IMR-90 (cell line): ENCODE measurements around the gene EXOC2. TPM values are rescaled to one million over a fixed set of nuclear protein-coding genes. Genes with fewer than 3 reads are reported as not detected.

ENCODE experiments used
- ATAC-seq: fragments of 200-7000 bp; cut with Tn5 transposase; 2 replicates; pipeline ENCODE4 v1.9.1; 2020; ENCODE audit warnings: low read depth, mild to moderate bottlenecking, moderate library complexity
- BruUV-seq: library from RNA; stranded (reverse); fragments of 400-500 nt; replicated peaks from 2 replicates; lab custom pipeline; 2021; lab: Mats Ljungman, UMichigan
- CTCF ChIA-PET: fragments of 300-600 bp; formaldehyde crosslinking; extraction: SDS; loops from one replicate; lab custom pipeline; 2021; ENCODE audit warnings: antibody characterized with exemption; lab: Yijun Ruan, JAX
- POLR2A ChIA-PET: fragments of 300-600 bp; sonication (Branson Sonifier 250); formaldehyde crosslinking; loops from one replicate; lab custom pipeline; 2022; ENCODE audit warnings: antibody characterized with exemption; ENCODE audit not compliant: unreplicated experiment; lab: Charles Lee
- DNase-seq: peaks from one replicate; pipeline ENCODE4 v3.0.0; 2013
- H2AFZ ChIP-seq: replicated peaks from 2 replicates; pipeline ENCODE3; 2013; ENCODE audit warnings: low read length, mild to moderate bottlenecking; ENCODE audit not compliant: poor library complexity
- H2AK5ac ChIP-seq: 2 replicates; pipeline ENCODE4 v1.6.1; 2013; ENCODE audit warnings: low read depth, low read length, inconsistent platforms
- H2AK9ac ChIP-seq: replicated peaks from 2 replicates; pipeline ENCODE3; 2013; ENCODE audit warnings: mild to moderate bottlenecking, low read depth, low read length, moderate library complexity; ENCODE audit not compliant: poor library complexity
- H2BK120ac ChIP-seq: 2 replicates; pipeline ENCODE4 v1.6.1; 2013; ENCODE audit warnings: low read depth, low read length, inconsistent platforms
- H2BK15ac ChIP-seq: 3 replicates; pipeline ENCODE4 v1.6.1; 2013; ENCODE audit warnings: low read depth, low read length, inconsistent platforms
- H2BK20ac ChIP-seq: 2 replicates; pipeline ENCODE4 v1.6.1; 2013; ENCODE audit warnings: low read depth, mild to moderate bottlenecking, inconsistent platforms, low read length, moderate library complexity
- H2BK5ac ChIP-seq: 2 replicates; pipeline ENCODE4 v1.6.1; 2013; ENCODE audit warnings: mild to moderate bottlenecking, low read depth, low read length, inconsistent platforms; ENCODE audit not compliant: poor library complexity, severe bottlenecking
- H3K14ac ChIP-seq: replicated peaks from 2 replicates; pipeline ENCODE4 v1.6.1; 2013; ENCODE audit warnings: low read depth, low read length, inconsistent platforms
- H3K18ac ChIP-seq: 2 replicates; pipeline ENCODE4 v1.6.1; 2013; ENCODE audit warnings: low read depth, low read length, control low read depth
- H3K23ac ChIP-seq: 2 replicates; pipeline ENCODE4 v1.6.1; 2013; ENCODE audit warnings: low read depth, low read length, inconsistent platforms
- H3K27ac ChIP-seq: 2 replicates; pipeline ENCODE4 v1.5.1; 2013; ENCODE audit warnings: mild to moderate bottlenecking, control low read depth, low read length; ENCODE audit not compliant: insufficient read depth
- H3K27me3 ChIP-seq: 2 replicates; pipeline ENCODE4 v1.6.1; 2013; ENCODE audit warnings: low read length; ENCODE audit not compliant: control insufficient read depth, insufficient read depth
- H3K36me3 ChIP-seq: 2 replicates; pipeline ENCODE4 v1.6.1; 2013; ENCODE audit warnings: low read length, mixed read lengths; ENCODE audit not compliant: control insufficient read depth, insufficient read depth
- H3K4ac ChIP-seq: 2 replicates; pipeline ENCODE4 v1.6.1; 2013; ENCODE audit warnings: low read depth, low read length, inconsistent platforms
- H3K4me1 ChIP-seq: 2 replicates; pipeline ENCODE4 v1.6.1; 2013; ENCODE audit warnings: low read length, mixed read lengths; ENCODE audit not compliant: control insufficient read depth, insufficient read depth
- H3K4me2 ChIP-seq: 2 replicates; pipeline ENCODE4 v1.6.1; 2013; ENCODE audit warnings: low read depth, mild to moderate bottlenecking, control low read depth, low read length, moderate library complexity
- H3K4me3 ChIP-seq: 2 replicates; pipeline ENCODE4 v1.5.1; 2013; ENCODE audit warnings: low read depth, mild to moderate bottlenecking, control low read depth, low read length, moderate library complexity; ENCODE audit not compliant: insufficient read depth
- H3K56ac ChIP-seq: 2 replicates; pipeline ENCODE4 v1.6.1; 2013; ENCODE audit warnings: low read length, inconsistent platforms; ENCODE audit not compliant: insufficient read depth; ENCODE audit errors: extremely low read depth
- H3K79me1 ChIP-seq, 2 experiments: 2 replicates each; pipeline ENCODE4 v1.6.1; 2013; ENCODE audit warnings: low read length in 2 of 2, inconsistent platforms in 1 of 2, low read depth in 1 of 2
- H3K9ac ChIP-seq: 2 replicates; pipeline ENCODE4 v1.6.1; 2013; ENCODE audit warnings: low read depth, low read length, control low read depth
- H3K9me1 ChIP-seq: 2 replicates; pipeline ENCODE4 v1.6.1; 2013; ENCODE audit warnings: low read length, inconsistent platforms; ENCODE audit not compliant: insufficient read depth
- H3K9me3 ChIP-seq: 2 replicates; pipeline ENCODE4 v1.6.1; 2013; ENCODE audit warnings: low read length; ENCODE audit not compliant: control insufficient read depth, insufficient read depth
- H4K20me1 ChIP-seq: 2 replicates; pipeline ENCODE4 v1.6.1; 2013; ENCODE audit warnings: low read length, inconsistent platforms; ENCODE audit not compliant: insufficient read depth
- H4K5ac ChIP-seq: 2 replicates; pipeline ENCODE4 v1.6.1; 2013; ENCODE audit warnings: mild to moderate bottlenecking, low read depth, low read length, control low read depth
- H4K8ac ChIP-seq, 2 experiments: 2 replicates each; pipeline ENCODE4 v1.6.1; 2013; ENCODE audit warnings: low read depth in 2 of 2, low read length in 2 of 2, control low read depth in 1 of 2, inconsistent platforms in 1 of 2
- H4K91ac ChIP-seq: 2 replicates; pipeline ENCODE4 v1.6.1; 2013; ENCODE audit warnings: low read depth, low read length, inconsistent platforms; ENCODE audit not compliant: insufficient read depth
- CHD1 ChIP-seq: IDR thresholded peaks from 2 replicates; pipeline ENCODE4 v1.6.1; 2012; ENCODE audit warnings: low read depth, low read length, improper control_type of control experiment
- CTCF ChIP-seq: conservative IDR thresholded peaks from 2 replicates; pipeline ENCODE4 v1.5.1; 2012; ENCODE audit warnings: mild to moderate bottlenecking, low read depth, low read length, improper control_type of control experiment
- FOS ChIP-seq: fragments of 150-350 bp; IDR thresholded peaks from 2 replicates; pipeline ENCODE4 v1.6.1; 2016; ENCODE audit warnings: low read depth, low read length
- MAFK ChIP-seq: IDR thresholded peaks from 2 replicates; pipeline ENCODE4 v1.6.1; 2012; ENCODE audit warnings: low read depth, low read length, improper control_type of control experiment
- MXI1 ChIP-seq: IDR thresholded peaks from 2 replicates; pipeline ENCODE4 v1.6.1; 2012; ENCODE audit warnings: low read depth, mild to moderate bottlenecking, low read length, moderate library complexity, borderline replicate concordance
- NFE2L2 ChIP-seq: fragments of 150-350 bp; IDR thresholded peaks from 2 replicates; pipeline ENCODE4 v1.6.1; 2016; ENCODE audit warnings: low read depth, mild to moderate bottlenecking, low read length
- POLR2A ChIP-seq: IDR thresholded peaks from 2 replicates; pipeline ENCODE4 v1.6.1; 2012; ENCODE audit warnings: mild to moderate bottlenecking, low read depth, low read length
- RAD21 ChIP-seq: IDR thresholded peaks from 2 replicates; pipeline ENCODE4 v1.6.1; 2012; ENCODE audit warnings: low read length, improper control_type of control experiment
- SMC3 ChIP-seq: fragments of 150-350 bp; IDR thresholded peaks from 2 replicates; pipeline ENCODE4 v1.6.1; 2016; ENCODE audit warnings: low read depth, mild to moderate bottlenecking, antibody characterized with exemption, low read length, moderate library complexity
- WGBS, 2 experiments: methylation state at CpG; one replicate each; pipeline versions ENCODE4 v1.1.5 to v1.1.7; 2013; ENCODE audit warnings: missing lambda C conversion rate in 2 of 2; ENCODE audit not compliant: insufficient read length in 1 of 2; ENCODE audit errors: extremely low coverage in 2 of 2; 5-methylcytosine and 5-hydroxymethylcytosine counted together
- dilution Hi-C: fragments of 300-500 bp; cut with HindIII; formaldehyde crosslinking; loops from one replicate; pipeline ENCODE4 v1.14.3; 2018; ENCODE audit warnings: low sequenced_read_pairs; ENCODE audit not compliant: unreplicated experiment
- in situ Hi-C: fragments of 300-500 bp; cut with MboI; formaldehyde crosslinking; loops from 3 replicates; pipeline ENCODE4 v1.14.3; 2019; ENCODE audit warnings: low sequenced_read_pairs, inconsistent platforms, mixed read lengths
- intact Hi-C: fragments of 100-400 bp; cut with micrococcal nuclease; formaldehyde crosslinking; loops from 2 replicates; pipeline ENCODE4 v1.10.0; 2022
- polyA plus RNA-seq, 3 experiments: library from polyadenylated mRNA; depleted of rRNA; stranded (reverse); fragments of >200 nt; gene quantifications; 2 replicates each; pipeline ENCODE4 v1.2.3, GENCODE V29; 2012; ENCODE audit warnings: low replicate concordance in 1 of 3
- total RNA-seq: library from RNA; depleted of rRNA; stranded (reverse); fragments of >200 nt; gene quantifications from 2 replicates; pipeline ENCODE4 v1.2.3, GENCODE V29; 2012

The EXOC2 gene
- total and polyA plus RNA-seq, 2 of the 4 experiments (the other 2 are of a cell fraction) = 13.1 to 37.3 TPM

GRCh38 chr6:558959-559358, 134.0 kb downstream of the EXOC2 start:
- H3K9me3 ChIP-seq = no peaks in the 10 kb centered on the region
- no peaks in the 10 kb centered on the region for H3K9me1 ChIP-seq
- no peak overlapping the region for H2BK20ac ChIP-seq
- H2BK15ac ChIP-seq = no peak overlapping the region
- H2BK120ac ChIP-seq = no peak overlapping the region
- no peaks in the 10 kb centered on the region for H4K20me1 ChIP-seq
- H3K4me3 ChIP-seq = no peak overlapping the region
- H2AFZ ChIP-seq = no peak overlapping the region
- WGBS, 2 experiments = no CpG with 5 or more reads among the region's 3 CpGs
- no peak overlapping the region for H3K27ac ChIP-seq
- ChIA-PET POLR2A (no interaction called here), CTCF (no interaction called here)
- H3K9ac ChIP-seq = no peak overlapping the region
- no peak overlapping the region for H3K18ac ChIP-seq
- no peak overlapping the region for H2AK9ac ChIP-seq
- H3K14ac ChIP-seq = no peak overlapping the region
- H3K4me2 ChIP-seq = no peak overlapping the region
- no peak overlapping the region for H2BK5ac ChIP-seq
- no peak overlapping the region for H3K23ac ChIP-seq
- intact Hi-C loops = loop anchor here (5.0 kb wide), 1 partner anchor 372 kb away; no protein-coding TSS in a partner anchor
- in situ Hi-C loops = no loop called here
- BruUV-seq = no TSS peak
- no peak overlapping the region for H3K56ac ChIP-seq
- no peak overlapping the region for H4K91ac ChIP-seq
- no peaks in the 10 kb centered on the region for H3K79me1 ChIP-seq
- H3K27me3 ChIP-seq = no peaks in the 10 kb centered on the region
- no peak overlapping the region for H4K8ac ChIP-seq
- DNase-seq = no peak
- no peak overlapping the region for H3K4ac ChIP-seq
- ATAC-seq = peak; percentile 14; the same call in 1 of the 2 replicates
- no peak overlapping the region for H2AK5ac ChIP-seq
- TF ChIP-seq MXI1 = no peak
- TF ChIP-seq SMC3 = no peak
- no peak for TF ChIP-seq CHD1
- no peak for TF ChIP-seq RAD21
- TF ChIP-seq NFE2L2 = no peak
- TF ChIP-seq POLR2A = no peak
- TF ChIP-seq MAFK = no peak
- no peak for TF ChIP-seq FOS
- TF ChIP-seq CTCF = no peak
- no peak overlapping the region for H4K5ac ChIP-seq
- no peaks in the 10 kb centered on the region; the same call in 1 of the 2 replicates for H3K4me1 ChIP-seq
- dilution Hi-C loops = no loop called here
- peaks cover 24% of the 10 kb centered on the region for H3K36me3 ChIP-seq
